D721Med (cell line): ENCODE results near the gene CDH13.

Source experiments
- DNase-seq: peaks from one replicate; pipeline ENCODE4 v3.0.0; 2011; ENCODE audit warnings: low spot score; ENCODE audit not compliant: insufficient read length
- FAIRE-seq: peaks from 2 replicates; lab custom pipeline; 2011; peaks lifted over from hg19 to GRCh38; lab: Jason Lieb, UNC
- CTCF ChIP-seq: IDR thresholded peaks from 2 replicates; pipeline ENCODE4 v1.5.1; 2012; ENCODE audit warnings: mild to moderate bottlenecking, control low read depth; ENCODE audit not compliant: insufficient read depth; ENCODE audit errors: missing control alignments

Gene CDH13

GRCh38 chr16:82684256-82684655 is 57.5 kb downstream of the CDH13 start:
- DNase-seq (no peak), FAIRE-seq (no peak)
- no peak for TF ChIP-seq CTCF

GRCh38 chr16:82685526-82685925 is 58.8 kb downstream of the CDH13 start:
- DNase-seq: no peak
- no peak for FAIRE-seq
- no peak for TF ChIP-seq CTCF

GRCh38 chr16:82694239-82694874 is 67.6 kb downstream of the CDH13 start:
- FAIRE-seq (no peak), DNase-seq (no peak)
- no peak for TF ChIP-seq CTCF

- TF ChIP-seq CTCF: no peak
- FAIRE-seq: no peak
- DNase-seq: no peak
Observed at GRCh38 chr16:82695806-82696205, 69.0 kb downstream of the CDH13 start.

- DNase-seq (no peak), FAIRE-seq (no peak)
- TF ChIP-seq CTCF: no peak
Observed at GRCh38 chr16:82699260-82699659, 72.5 kb downstream of the CDH13 start.

- FAIRE-seq: no peak
- DNase-seq: no peak
- TF ChIP-seq CTCF: no peak
Observed at GRCh38 chr16:82699711-82700495, 73.1 kb downstream of the CDH13 start.
